RWPE2 (cell line): ENCODE measurements around the gene BEND3.
"Not testable (repeated sequence)": the region's sequence is repeated elsewhere in the genome, so short reads cannot be mapped to it uniquely, and the experiment has no call there.

Source experiments
- ATAC-seq: fragments of 200-7000 bp; cut with Tn5 transposase; 3 replicates; pipeline ENCODE4 v1.9.1; 2021; ENCODE audit warnings: low read depth
- DNase-seq: peaks from one replicate; pipeline ENCODE4 v3.0.0-alpha.2; 2020; ENCODE audit warnings: low spot score
- H3K27ac ChIP-seq: fragments of 450-650 bp; 2 replicates; pipeline ENCODE4 v1.5.1; 2017; ENCODE audit warnings: mild to moderate bottlenecking; ENCODE audit not compliant: poor library complexity, severe bottlenecking
- H3K27me3 ChIP-seq: fragments of 250-450 bp; sonication (Bioruptor Pico); 2 replicates; pipeline ENCODE4 v1.5.1; 2021; ENCODE audit warnings: mild to moderate bottlenecking, moderate library complexity; ENCODE audit not compliant: insufficient read depth, poor library complexity, severe bottlenecking
- H3K36me3 ChIP-seq: fragments of 250-450 bp; sonication (Bioruptor Pico); 2 replicates; pipeline ENCODE4 v1.5.1; 2020; ENCODE audit warnings: low read depth, mild to moderate bottlenecking, moderate library complexity
- H3K4me1 ChIP-seq: fragments of 250-450 bp; sonication (Bioruptor Pico); 2 replicates; pipeline ENCODE4 v1.5.1; 2021; ENCODE audit warnings: mild to moderate bottlenecking, moderate library complexity; ENCODE audit not compliant: insufficient read depth, poor library complexity, severe bottlenecking
- H3K4me3 ChIP-seq: fragments of 250-450 bp; sonication (Bioruptor Pico); 2 replicates; pipeline ENCODE4 v1.5.1; 2021; ENCODE audit warnings: mild to moderate bottlenecking, moderate library complexity; ENCODE audit not compliant: severe bottlenecking
- H3K9me3 ChIP-seq: fragments of 250-450 bp; sonication (Bioruptor Pico); 2 replicates; pipeline ENCODE4 v1.5.1; 2021; ENCODE audit warnings: mild to moderate bottlenecking, moderate library complexity; ENCODE audit not compliant: severe bottlenecking
- CTCF ChIP-seq: fragments of 450-650 bp; IDR thresholded peaks from one replicate; pipeline ENCODE4 v1.5.1; 2017; ENCODE audit warnings: mild to moderate bottlenecking, moderate library complexity; ENCODE audit not compliant: poor library complexity, severe bottlenecking

BEND3 gene

GRCh38 chr6:107114926-107115694, at the start of gene BEND3:
TSS of gene BEND3 (minus strand) at chr6:107115515. CDS start at chr6:107099285, 16,230 bp downstream.
- no peak for TF ChIP-seq CTCF
- peak within 1 kb of the TSS; percentile 72 for H3K27ac ChIP-seq
- no peaks in the 10 kb centered on the region for H3K27me3 ChIP-seq
- peaks cover 4% of the 10 kb centered on the region for H3K4me1 ChIP-seq
- DNase-seq (no peak), ATAC-seq (peak; percentile 11; the same call in 1 of the 3 replicates)
- H3K4me3 ChIP-seq: peak within 1 kb of the TSS; percentile 63
- no peaks in the 10 kb centered on the region for H3K9me3 ChIP-seq
- no peaks in the 10 kb centered on the region for H3K36me3 ChIP-seq

GRCh38 chr6:107164299-107164698, 49.0 kb upstream of the BEND3 start:
- not testable (repeated sequence) for DNase-seq, H3K4me3 ChIP-seq, H3K36me3 ChIP-seq, H3K4me1 ChIP-seq, H3K27ac ChIP-seq, H3K27me3 ChIP-seq, ATAC-seq, H3K9me3 ChIP-seq

- Histone ChIP-seq H3K36me3 (no peaks in the 10 kb centered on the region), H3K9me3 (no peaks in the 10 kb centered on the region), H3K4me3 (no peak overlapping the region), H3K4me1 (no peaks in the 10 kb centered on the region), H3K27ac (no peak overlapping the region), H3K27me3 (no peaks in the 10 kb centered on the region)
- TF ChIP-seq CTCF: no peak
- ATAC-seq (no peak), DNase-seq (no peak)
Measured at GRCh38 chr6:107161521-107161920, 46.2 kb upstream of the BEND3 start.

GRCh38 chr6:107156617-107157016, 41.3 kb upstream of the BEND3 start:
- no peak overlapping the region for H3K4me3 ChIP-seq
- no peak overlapping the region for H3K27ac ChIP-seq

GRCh38 chr6:107154801-107155160, 39.5 kb upstream of the BEND3 start:
- Histone ChIP-seq H3K27me3 (no peaks in the 10 kb centered on the region), H3K27ac (no peak overlapping the region), H3K4me1 (no peaks in the 10 kb centered on the region), H3K4me3 (no peak overlapping the region), H3K36me3 (no peaks in the 10 kb centered on the region), H3K9me3 (no peaks in the 10 kb centered on the region)
- TF ChIP-seq CTCF: no peak
- no peak for DNase-seq
- no peak for ATAC-seq

More at GRCh38 chr6:107156617-107157016, 41.3 kb upstream of the BEND3 start:
- no peak for TF ChIP-seq CTCF
- DNase-seq (no peak), ATAC-seq (no peak)
- Histone ChIP-seq H3K36me3 (no peaks in the 10 kb centered on the region), H3K9me3 (no peaks in the 10 kb centered on the region), H3K27me3 (no peaks in the 10 kb centered on the region), H3K4me1 (no peaks in the 10 kb centered on the region)
